GM18505 (cell line): Measurements from ENCODE around the gene LRRC7.

Experiments used
- ATAC-seq: cut with Tn5 transposase; IDR thresholded peaks from one replicate; pipeline ENCODE4 v1.9.1; 2021; ENCODE audit not compliant: unreplicated experiment
- POLR2A ChIP-seq: IDR thresholded peaks from 4 replicates; pipeline ENCODE4 v1.6.1; 2011; ENCODE audit warnings: borderline replicate concordance; ENCODE audit not compliant: insufficient read depth, insufficient read length; ENCODE audit errors: extremely low read depth

The LRRC7 gene

GRCh38 chr1:70061231-70061630, 493.5 kb downstream of the LRRC7 start:
- no peak for TF ChIP-seq POLR2A
- ATAC-seq, result no peak

- no peak for ATAC-seq
- no peak for TF ChIP-seq POLR2A
Observed at GRCh38 chr1:70063861-70064260, 496.1 kb downstream of the LRRC7 start.

GRCh38 chr1:70066711-70067110, 499.0 kb downstream of the LRRC7 start:
- no peak for ATAC-seq
- TF ChIP-seq POLR2A, result no peak

GRCh38 chr1:70071601-70072000, 503.9 kb downstream of the LRRC7 start:
- no peak for TF ChIP-seq POLR2A
- no peak for ATAC-seq

- TF ChIP-seq POLR2A, result no peak
- ATAC-seq, result no peak
Observed at GRCh38 chr1:70072231-70072751, 504.6 kb downstream of the LRRC7 start.

GRCh38 chr1:70075761-70076160, 508.0 kb downstream of the LRRC7 start:
- no peak for TF ChIP-seq POLR2A
- no peak for ATAC-seq

GRCh38 chr1:70077066-70077465, 509.3 kb downstream of the LRRC7 start:
- no peak for ATAC-seq
- TF ChIP-seq POLR2A, result no peak

- no peak for TF ChIP-seq POLR2A
- ATAC-seq, result no peak
Observed at GRCh38 chr1:70079546-70079945, 511.8 kb downstream of the LRRC7 start.

- TF ChIP-seq POLR2A, result no peak
- peak; percentile 58 for ATAC-seq
Observed at GRCh38 chr1:70083519-70083918, 515.8 kb downstream of the LRRC7 start.

- TF ChIP-seq POLR2A, result no peak
- no peak for ATAC-seq
Observed at GRCh38 chr1:70084314-70084915, 516.7 kb downstream of the LRRC7 start.

- no peak for ATAC-seq
Observed at GRCh38 chr1:70085521-70085920, 517.8 kb downstream of the LRRC7 start.

GRCh38 chr1:70086897-70087296, 519.2 kb downstream of the LRRC7 start:
- no peak for ATAC-seq
- no peak for TF ChIP-seq POLR2A

More at GRCh38 chr1:70085521-70085920, 517.8 kb downstream of the LRRC7 start:
- TF ChIP-seq POLR2A, result no peak

- no peak for ATAC-seq
- no peak for TF ChIP-seq POLR2A
Observed at GRCh38 chr1:70090141-70090540, 522.4 kb downstream of the LRRC7 start.

- TF ChIP-seq POLR2A, result no peak
- no peak for ATAC-seq
Observed at GRCh38 chr1:70090875-70091274, 523.2 kb downstream of the LRRC7 start.

- no peak for TF ChIP-seq POLR2A
- no peak for ATAC-seq
Observed at GRCh38 chr1:70091811-70092210, 524.1 kb downstream of the LRRC7 start.
